Panc1 (cell line): Measurements from ENCODE around the gene DENND4C.

ENCODE experiments used
- CTCF ChIP-seq: fragments of 450-650 bp; IDR thresholded peaks from 2 replicates; pipeline ENCODE4 v1.5.1; 2017; ENCODE audit warnings: mild to moderate bottlenecking
- TCF7L2 ChIP-seq: IDR thresholded peaks from 2 replicates; pipeline ENCODE4 v1.6.1; 2011; ENCODE audit warnings: mild to moderate bottlenecking, low read depth, low read length, inconsistent platforms

GRCh38 chr9:19378164-19378563 is 147.7 kb downstream of the DENND4C start:
- TF ChIP-seq CTCF, result no peak
- no peak for TF ChIP-seq TCF7L2
